ENCODE measurements around the gene ZNF383.
"Not testable (repeated sequence)": the region's sequence is repeated elsewhere in the genome, so short reads cannot be mapped to it uniquely, and the experiment has no call there.

ZNF383 gene

GRCh38 chr19:37217775-37218591, at the start of gene ZNF383:
Gene ZNF383, plus strand, starts transcription at chr19:37218214. Its CDS starts 12,240 bp downstream, at chr19:37230454.
- DNase-seq: peak; percentile 92

DNA sequence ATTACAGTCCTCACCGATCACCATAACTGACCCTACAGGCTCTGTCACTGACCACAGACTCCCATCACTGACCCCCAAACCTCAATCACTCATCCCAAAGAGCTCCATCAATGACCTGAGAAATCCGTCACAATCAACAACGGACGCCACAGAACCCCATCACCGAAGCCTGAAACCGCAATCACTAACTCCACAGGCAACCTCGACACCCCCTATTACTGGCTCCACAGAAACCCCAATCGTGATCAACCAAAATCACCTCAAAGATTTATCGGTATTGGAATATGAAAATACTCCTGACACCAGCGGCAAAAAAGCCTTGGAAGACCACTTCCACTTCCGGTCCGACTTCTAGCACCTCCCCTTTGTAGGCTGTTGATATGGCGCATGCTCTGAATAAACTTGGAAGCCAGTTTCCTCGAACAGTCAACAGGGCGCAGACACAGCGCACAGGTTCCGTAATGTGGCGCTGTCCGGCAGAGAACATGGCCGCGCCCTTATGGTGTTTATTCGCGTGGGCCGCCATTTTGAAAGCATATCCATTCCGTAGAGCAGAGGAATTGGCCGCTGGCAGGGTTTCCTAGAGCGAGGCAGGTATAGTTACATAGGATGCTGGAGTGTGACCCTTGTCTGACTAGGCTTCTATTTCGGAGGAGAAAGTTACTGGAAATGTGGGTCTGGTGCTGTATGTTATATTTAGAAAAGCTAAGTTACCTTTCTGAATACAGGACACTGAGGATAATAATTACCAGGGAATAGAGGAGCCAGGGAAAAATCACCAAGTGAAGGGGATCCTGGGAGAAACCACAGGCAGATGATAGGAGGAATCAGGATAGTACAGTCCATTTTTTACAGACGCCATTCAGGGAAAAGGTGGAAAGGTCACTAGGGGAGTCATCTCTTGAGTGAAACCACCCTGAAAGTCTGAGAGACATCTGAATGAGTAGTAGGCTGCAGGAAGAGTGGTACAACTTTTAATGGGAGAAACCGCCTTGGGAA, 45.3 kb upstream of the ZNF383 start, which contains the start of gene ZNF585A:
Gene ZNF585A, minus strand, starts transcription at position 328 of the 999 bp plus-strand sequence. CDS start 2,785 bp downstream, outside the sequence.
- DNase-seq: peak; percentile 93

DNA sequence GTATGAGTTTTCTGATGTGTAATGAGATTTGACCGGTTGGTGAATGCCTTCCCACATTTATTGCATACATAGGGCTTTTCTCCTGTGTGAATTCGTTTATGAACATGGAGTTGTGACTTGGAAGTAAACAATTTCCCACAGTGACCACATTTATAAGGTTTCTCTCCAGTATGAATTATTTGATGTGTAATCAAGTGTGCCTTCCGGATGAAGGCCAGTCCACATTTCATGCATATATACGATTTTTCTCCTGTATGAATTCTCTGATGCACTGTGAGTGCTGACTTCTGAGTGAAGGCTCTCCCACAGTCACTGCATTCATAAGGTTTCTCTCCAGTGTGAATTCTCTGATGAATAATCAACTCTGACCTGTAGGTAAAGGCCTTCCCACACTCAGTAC, 31.9 kb upstream of the ZNF383 start:
- not testable (repeated sequence) for DNase-seq

- DNase-seq: not testable (repeated sequence)
Measured at GRCh38 chr19:37195248-37195647, 22.8 kb upstream of the ZNF383 start.

DNA sequence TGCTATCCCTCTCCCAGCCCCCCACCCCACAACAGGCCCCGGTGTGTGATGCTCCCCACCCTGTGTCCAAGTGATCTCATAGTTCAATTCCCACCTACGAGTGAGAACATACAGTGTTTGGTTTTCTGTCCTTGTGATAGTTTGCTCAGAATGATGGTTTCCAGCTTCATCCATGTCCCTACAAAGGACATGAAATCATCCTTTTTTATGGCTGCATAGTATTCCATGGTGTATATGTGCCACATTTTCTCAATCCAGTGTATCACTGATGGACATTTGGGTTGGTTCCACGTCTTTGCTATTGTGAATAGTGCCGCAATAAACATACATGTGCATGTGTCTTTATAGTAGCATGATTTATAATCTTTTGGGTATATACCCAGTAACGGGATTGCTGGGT, 20.9 kb upstream of the ZNF383 start:
- DNase-seq: not testable (repeated sequence)

- DNase-seq: no peak
Measured at GRCh38 chr19:37197768-37198167, 20.2 kb upstream of the ZNF383 start.

GRCh38 chr19:37217480-37217774, 587 bp upstream of the ZNF383 start:
- no peak for DNase-seq

DNA sequence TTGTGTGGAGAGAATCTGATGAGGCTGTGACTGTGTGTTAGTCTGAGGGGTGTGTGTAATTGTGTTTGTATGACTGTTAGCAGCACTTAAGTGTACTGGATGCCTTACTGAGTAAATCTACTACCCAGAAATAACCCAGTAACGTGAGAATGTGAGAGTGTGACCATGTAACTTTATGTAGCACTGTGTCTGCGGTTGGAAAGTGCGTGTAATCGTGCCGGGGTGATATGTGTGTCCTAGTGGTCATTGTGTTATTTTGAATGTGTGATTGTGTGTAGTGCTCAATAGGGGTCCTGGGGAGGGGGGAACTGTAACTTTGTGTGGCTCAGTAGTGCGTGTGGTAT, 550 bp downstream of the ZNF383 start:
- DNase-seq: peak; percentile 11

- no peak for DNase-seq
Measured at GRCh38 chr19:37220383-37220782, 2.4 kb downstream of the ZNF383 start.

GRCh38 chr19:37221136-37221535, 3.1 kb downstream of the ZNF383 start:
- no peak for DNase-seq

DNA sequence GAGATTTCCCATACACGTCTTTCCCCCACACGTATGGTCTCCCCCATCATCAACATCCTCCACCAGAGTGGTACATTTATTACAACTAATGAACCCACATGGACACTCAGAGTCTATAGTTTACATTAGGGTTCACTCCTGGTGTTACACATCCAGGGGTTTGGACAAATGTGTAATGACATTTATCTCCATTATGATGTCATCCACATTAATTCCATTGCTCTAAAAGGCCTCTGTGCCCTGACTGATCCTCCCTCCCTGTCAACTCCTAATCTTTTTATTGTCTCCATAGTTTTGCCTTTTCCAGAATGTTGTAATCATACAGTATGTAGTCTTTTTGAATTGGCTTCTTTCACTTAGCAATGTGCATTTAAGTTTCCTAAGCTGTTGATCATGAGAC, 8.2 kb downstream of the ZNF383 start:
- no peak for DNase-seq

GRCh38 chr19:37227996-37228395, 10.0 kb downstream of the ZNF383 start:
- DNase-seq: peak; percentile 6

- no peak for DNase-seq
Measured at GRCh38 chr19:37243206-37243632, 25.2 kb downstream of the ZNF383 start.

DNA sequence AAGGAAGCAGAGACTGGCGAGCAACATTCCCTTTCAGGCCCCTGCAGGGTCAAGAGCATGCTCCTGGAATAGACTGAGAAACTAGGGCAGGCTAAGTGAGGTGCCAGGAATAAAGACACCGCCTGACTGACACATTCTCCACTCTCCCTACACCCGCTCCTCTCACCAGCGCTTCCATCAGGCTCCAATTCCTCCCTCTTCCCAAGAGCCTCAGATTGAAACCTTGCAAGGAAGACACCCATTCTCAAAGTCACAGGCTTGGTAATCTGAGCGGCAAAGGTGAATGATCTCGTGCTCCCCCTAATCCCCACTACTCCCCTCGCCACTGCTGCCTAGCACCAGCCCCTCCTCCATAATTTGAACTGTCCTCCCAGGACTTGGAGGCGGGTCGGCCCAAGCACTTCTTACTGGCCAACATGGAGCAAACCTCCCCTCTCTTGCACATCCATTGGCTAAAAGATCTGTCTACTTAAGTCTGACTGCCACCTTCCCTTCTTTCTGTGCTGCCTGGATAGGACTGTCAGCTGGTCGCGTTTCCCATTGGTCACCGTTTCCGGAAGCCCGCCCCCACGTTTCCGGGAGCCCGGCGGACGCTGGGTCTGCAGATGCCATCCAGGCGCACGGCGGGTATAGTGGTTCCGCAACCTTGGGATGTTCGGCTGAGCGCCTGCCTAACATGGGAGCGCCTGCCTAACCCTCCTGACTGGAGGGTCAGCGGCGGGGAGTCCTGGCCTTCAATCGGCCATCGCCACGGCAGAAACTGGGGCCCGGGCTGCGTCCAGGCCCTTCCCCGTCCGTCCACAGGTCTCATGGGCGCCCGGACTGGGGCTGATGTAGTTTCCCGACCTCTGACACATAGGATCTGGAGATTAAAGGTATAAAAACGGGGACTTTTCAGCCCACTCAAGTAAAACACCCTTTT, 33.6 kb downstream of the ZNF383 start:
- DNase-seq: peak; percentile 58

GRCh38 chr19:37263028-37263427, 45.0 kb downstream of the ZNF383 start:
- DNase-seq: not testable (repeated sequence)

- not testable (repeated sequence) for DNase-seq
Measured at GRCh38 chr19:37267005-37267404, 49.0 kb downstream of the ZNF383 start.

- not testable (repeated sequence) for DNase-seq
Measured at GRCh38 chr19:37267755-37268154, 49.7 kb downstream of the ZNF383 start.

DNA sequence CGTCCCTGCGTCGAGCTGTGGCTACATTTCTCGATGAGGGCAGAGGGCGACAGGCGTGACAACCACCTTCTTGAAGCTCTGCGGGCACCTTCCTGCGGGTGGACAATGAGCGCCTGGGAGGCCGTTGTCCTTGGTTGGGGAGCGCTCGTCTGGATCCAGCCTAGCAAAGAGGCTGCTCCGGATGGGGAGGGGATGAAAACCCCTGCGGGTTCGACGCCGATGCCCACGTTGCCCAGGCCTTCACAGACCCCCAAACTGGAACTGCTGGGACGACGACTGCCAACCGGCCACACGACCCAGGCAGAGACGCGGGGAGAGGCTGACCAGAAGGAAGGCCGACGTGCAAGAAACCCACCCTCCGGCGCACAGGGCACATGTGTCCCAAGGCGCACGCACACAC, 62.6 kb downstream of the ZNF383 start:
- DNase-seq: not testable (repeated sequence)

DNA sequence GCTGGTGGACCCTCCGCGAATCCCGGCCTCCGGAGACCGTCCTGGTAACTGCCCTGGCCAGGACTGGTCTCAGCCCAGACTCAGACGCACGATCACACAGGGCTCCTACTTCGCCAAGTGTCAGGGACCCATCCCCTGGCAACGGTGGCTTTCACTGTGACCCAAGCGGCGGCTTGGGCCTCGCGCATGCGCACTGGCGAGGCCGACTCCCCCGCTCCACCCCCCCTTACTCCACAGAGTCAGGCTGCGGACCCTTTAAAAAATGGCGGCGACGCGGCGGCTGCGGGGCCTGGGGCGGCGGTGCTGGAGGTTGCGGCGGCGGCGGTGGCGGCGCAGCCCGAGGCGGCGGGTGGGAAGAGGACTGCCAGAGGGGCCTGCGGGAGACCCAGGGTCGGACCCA, 66.0 kb downstream of the ZNF383 start:
- DNase-seq: not testable (repeated sequence)

- not testable (repeated sequence) for DNase-seq
Measured at GRCh38 chr19:37289229-37289628, 71.2 kb downstream of the ZNF383 start.

- DNase-seq: not testable (repeated sequence)
Measured at GRCh38 chr19:37292998-37293939, 75.3 kb downstream of the ZNF383 start.
